ENCODE data around the gene NPIPA3.
"Not testable (repeated sequence)": the region's sequence is repeated elsewhere in the genome, so short reads cannot be mapped to it uniquely, and the experiment has no call there.

The NPIPA3 gene

DNA sequence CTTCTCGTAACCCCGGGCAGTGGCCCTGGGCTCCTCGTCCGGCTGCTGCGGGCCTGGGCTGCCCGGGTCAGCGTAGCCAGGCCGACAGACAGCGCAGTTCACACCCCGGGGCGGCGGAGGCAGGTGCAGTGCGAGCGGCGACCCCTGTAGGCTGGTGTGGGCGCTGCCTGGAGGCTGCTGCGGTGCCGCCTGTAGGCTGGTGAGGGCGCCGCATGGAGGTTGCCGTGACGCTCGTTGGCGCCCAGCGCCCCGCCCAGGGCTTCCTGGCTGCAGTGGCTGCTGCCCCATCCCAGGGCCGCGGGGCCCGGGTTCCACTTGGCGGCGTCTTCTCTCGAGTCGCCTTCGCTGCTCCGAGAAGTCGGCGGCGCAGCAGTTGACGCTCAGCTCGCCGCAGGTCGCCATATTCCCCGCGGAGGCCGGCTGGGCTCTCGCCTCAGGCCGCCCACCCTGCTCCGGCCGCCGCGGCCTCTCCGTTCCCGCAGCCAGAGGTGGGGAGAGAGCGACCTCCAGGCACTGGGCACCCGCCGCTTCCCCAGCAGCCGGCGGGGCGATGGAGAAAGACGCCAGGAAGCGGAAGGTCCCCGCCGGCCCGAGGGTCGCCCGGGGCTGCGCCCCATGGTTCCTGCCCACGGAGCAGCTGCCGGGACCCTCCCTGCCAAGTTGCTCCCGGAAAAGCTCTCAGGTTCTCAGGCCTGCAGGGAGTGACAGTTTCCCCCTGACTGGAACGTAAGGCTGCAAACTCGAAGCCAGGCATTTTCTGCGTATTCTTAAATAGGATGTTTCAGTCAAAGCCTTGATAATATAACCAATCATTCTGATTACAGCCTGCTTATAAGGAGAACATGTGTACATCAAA, at the start of gene NPIPA3:
TSS of gene NPIPA3 (plus strand) at position 256 of the 856 bp plus-strand sequence. CDS start 5,533 bp downstream, outside the sequence.
- DNase-seq: not testable (repeated sequence)

- no peak for DNase-seq
These were observed 45.1 kb upstream of the NPIPA3 start for GRCh38 chr16:14658063-14658462.

GRCh38 chr16:14667347-14668266, 35.6 kb upstream of the NPIPA3 start:
- no peak for DNase-seq

DNA sequence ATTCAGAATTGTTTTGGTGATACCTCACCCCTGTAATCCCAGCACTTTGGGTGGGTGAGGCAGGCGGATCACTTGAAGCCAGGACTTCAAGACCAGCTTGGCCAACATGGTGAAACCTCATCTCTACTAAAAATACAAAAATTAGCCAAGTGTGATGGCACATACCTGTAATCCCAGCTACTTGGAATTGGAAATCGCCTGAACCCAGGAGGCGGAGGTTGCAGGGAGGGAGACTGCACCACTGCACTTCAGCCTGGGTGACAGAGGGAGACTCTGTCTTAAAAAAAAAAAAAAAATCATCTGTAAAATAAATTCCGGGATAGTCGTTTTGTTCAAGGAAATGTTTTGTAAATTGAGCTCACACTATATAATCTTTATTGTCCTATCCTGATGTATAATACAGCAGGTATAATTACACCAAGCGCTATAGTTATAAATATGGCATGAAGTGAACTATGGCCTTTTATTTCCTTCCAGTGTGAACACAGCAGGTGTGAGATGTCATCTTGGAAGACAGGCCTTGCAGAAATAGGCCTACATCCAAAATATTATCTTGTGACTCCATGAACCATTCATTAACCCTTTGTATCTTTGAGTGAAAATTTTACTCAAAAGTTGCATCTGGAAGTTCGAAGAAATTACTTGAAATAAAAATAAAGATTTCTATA, 34.5 kb upstream of the NPIPA3 start:
- no peak for DNase-seq

DNA sequence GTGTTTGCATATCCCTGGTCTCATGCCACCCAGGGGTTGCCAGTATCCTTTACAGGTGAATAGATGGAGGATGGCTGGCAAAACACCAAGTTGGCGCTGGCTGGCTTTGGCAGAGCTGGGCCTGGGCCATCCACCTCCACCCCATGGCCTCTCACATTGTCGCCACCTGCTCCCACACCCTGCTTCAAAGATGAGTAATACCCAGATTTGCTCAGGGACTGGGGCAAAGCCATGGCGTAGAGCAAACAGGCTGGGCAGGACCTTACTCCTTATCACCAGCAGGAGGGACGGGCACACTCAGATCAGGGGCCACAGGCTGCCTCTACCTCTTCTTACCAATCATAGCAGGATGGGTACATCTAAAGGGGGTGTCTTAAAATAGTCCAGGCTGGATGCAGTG, 33.4 kb upstream of the NPIPA3 start:
- DNase-seq: no peak

- no peak for DNase-seq
These were observed 30.7 kb upstream of the NPIPA3 start for GRCh38 chr16:14672403-14672971.

- DNase-seq: no peak
These were observed 26.6 kb upstream of the NPIPA3 start for GRCh38 chr16:14676633-14677032.

GRCh38 chr16:14677627-14678026, 25.6 kb upstream of the NPIPA3 start:
- DNase-seq: no peak

GRCh38 chr16:14678748-14679497, 24.3 kb upstream of the NPIPA3 start:
- DNase-seq: no peak

DNA sequence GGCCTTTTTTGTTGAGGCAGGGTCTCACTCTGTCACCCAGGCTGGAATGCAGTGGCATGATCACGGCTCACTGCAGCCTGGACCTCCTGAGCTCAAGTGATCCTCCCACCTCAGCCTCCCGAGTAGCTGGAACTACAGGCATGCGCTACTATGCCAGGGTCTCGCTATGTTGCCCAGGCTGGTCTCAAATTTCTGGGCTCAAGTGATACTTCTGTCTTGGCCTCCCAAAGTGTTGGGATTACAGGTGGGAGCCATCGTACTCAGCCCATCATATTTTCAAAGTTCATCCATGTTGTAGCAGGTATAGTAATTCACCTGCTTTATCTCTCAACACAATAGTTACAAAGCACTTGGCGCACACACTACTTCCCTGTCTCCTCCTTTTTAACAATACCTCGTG, 22.8 kb upstream of the NPIPA3 start:
- not testable (repeated sequence) for DNase-seq

GRCh38 chr16:14681115-14681514, 22.1 kb upstream of the NPIPA3 start:
- DNase-seq: no peak

DNA sequence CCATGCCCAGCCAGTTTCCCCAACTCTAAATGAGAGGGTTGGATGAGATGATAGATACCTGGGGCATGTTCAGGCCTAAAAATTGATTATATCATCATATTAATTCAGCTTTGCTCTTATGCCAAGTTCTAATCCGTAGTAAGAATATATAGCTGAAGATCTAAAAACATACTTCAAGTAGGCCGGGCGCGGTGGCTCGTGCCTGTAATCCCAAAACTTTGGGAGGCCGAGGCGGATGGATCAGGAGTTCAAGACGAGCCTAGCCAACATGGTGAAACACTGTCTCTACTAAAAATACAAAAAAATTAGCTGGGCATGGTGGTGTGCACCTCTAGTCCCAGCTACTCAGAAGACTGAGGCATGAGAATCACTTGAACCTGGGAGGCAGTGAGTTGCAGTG, 21.1 kb upstream of the NPIPA3 start:
- DNase-seq: no peak

DNA sequence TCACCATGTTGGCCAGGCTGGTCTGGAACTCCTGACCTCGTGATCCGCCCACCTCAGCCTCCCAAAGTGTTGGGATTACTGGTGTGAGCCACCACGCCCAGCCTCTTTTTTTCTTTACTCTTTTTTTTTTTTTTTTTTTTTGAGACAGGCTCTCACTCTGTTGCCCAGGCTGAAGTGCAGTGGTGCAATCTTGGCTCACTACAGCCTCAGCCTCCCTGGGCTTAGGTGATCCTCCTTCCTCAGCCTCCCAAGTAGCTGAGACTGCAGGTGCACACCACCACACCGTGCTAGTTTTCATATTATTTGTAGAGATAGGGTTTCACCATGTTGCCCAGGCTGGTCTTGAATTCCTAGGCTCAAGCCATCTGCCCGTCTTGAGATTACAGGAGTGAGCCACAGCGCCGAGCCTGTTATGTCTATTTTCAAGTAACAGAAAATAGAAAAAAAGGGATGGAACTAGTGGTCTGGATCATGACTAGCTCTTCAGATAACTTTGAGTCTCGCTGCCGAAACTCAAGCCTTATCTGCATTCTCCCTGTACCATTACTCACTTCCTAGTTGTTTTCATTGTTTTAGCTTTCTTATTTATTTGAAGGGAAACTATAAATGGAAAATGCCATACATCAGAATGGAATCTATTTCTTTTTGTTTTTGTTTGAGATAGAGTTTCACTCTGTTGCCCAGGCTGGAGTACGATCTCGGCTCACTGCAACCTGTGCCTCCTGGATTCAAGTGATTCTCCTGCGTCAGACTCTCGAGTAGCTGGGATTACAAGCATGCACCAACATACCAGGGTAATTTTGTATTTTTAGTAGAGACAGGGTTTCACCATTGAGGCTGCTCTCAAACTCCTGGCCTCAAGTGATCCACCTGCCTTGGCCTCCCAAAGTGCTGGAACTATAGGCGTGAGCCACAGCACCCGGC, 17.1 kb upstream of the NPIPA3 start:
- not testable (repeated sequence) for DNase-seq

DNA sequence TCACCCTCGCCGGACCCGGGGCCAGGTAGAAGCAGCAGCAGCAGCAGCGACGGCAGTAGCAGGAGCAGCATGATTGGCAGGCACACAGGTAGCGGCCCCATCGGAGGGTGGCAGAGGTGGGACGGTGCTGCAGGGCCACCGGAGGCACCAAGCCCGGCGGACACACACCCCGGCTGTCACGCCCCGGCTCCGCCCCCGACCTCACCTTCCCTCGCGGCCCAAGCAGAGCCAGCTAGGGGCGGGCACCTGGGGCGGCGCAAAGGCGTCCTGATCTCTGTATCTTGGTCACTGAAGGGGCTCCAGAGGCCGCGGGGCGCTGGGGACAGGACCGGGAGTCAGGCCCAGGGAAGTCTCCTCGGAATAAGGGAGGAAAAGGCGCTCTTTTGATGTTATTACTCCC, 9.1 kb upstream of the NPIPA3 start, which contains the start of gene PLA2G10:
TSS of gene PLA2G10 (minus strand) at position 180 of the 400 bp plus-strand sequence. CDS start at position 101, 79 bp downstream.
- not testable (repeated sequence) for DNase-seq

GRCh38 chr16:14701859-14702258, 1.4 kb upstream of the NPIPA3 start:
- DNase-seq: not testable (repeated sequence)

- not testable (repeated sequence) for DNase-seq
These were observed 539 bp upstream of the NPIPA3 start for GRCh38 chr16:14702672-14703071.

GRCh38 chr16:14733233-14733632, 30.0 kb downstream of the NPIPA3 start:
- not testable (repeated sequence) for DNase-seq

DNA sequence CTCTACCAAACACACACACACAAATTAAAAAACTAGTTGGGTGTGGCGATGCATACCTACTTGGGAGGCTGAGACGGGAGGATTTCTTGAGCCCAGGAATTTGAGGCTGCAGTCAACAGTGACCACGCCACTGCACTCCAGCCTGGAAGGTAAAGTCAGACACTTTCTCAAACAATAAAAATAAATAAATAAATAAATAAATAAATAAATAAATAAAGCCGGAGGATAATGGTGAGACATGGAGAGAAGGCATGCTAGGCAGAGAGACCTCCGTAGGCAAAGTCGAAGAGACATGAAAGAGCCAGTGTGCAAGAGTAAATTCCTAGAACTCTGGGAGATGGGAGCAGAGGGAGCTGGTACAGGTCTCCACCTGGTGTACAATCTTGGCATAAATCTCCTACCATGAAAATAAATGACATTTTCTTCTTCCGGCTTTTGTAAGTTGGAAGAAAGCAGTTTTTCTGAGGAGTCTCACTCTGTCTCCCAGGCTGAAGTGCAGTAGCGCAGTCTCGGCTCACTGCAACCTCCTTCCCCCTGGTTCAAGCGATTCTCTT, 37.7 kb downstream of the NPIPA3 start:
- DNase-seq: not testable (repeated sequence)

GRCh38 chr16:14741794-14742193, 38.6 kb downstream of the NPIPA3 start:
- not testable (repeated sequence) for DNase-seq
